Prostate gland (tissue), 2 donors: ENCODE results near the gene FGF13.

Source experiments
- CTCF ChIP-seq, 4 experiments: fragments of 200-600 bp in 2 of 4; fragments of 450-650 bp in 2 of 4; sonication (generic) in 2 of 4; IDR thresholded peaks; 1 replicate in 3 of 4; 2 replicates in 1 of 4; pipeline ENCODE4 v1.5.1; 2016 to 2019; ENCODE audit warnings: antibody characterized with exemption in 4 of 4, mild to moderate bottlenecking in 2 of 4, moderate library complexity in 2 of 4
- POLR2AphosphoS5 ChIP-seq: sonication (generic); formaldehyde crosslinking; IDR thresholded peaks from one replicate; pipeline ENCODE4 v1.6.1; 2017; ENCODE audit warnings: antibody characterized with exemption

GRCh38 chrX:138648568-138648967, 62.9 kb downstream of the FGF13 start:
- TF ChIP-seq CTCF (IDR thresholded peaks at IDR 0.05): no peak
- TF ChIP-seq POLR2AphosphoS5: no peak
